Smooth muscle cell (in vitro differentiated cells): Measurements from ENCODE around the gene SPHK2. TPM values are rescaled to one million over a fixed set of nuclear protein-coding genes. Genes with fewer than 3 reads are reported as not detected.

Source experiments
- DNase-seq: peaks from one replicate; lab custom pipeline; 2025; ENCODE audit not compliant: unreplicated experiment; lab: John Stamatoyannopoulos, UW
- H2AFZ ChIP-seq: fragments of 200-600 bp; sonication (generic); 2 replicates; pipeline ENCODE4 v1.6.0; 2016; ENCODE audit warnings: antibody characterized with exemption, low read depth, mild to moderate bottlenecking
- H3F3A ChIP-seq: fragments of 200-600 bp; sonication (generic); 2 replicates; pipeline ENCODE4 v1.6.0; 2017; ENCODE audit warnings: antibody characterized with exemption, low read depth
- H3K27ac ChIP-seq: fragments of 200-600 bp; sonication (generic); 2 replicates; pipeline ENCODE4 v1.5.1; 2016; ENCODE audit warnings: low read depth, mild to moderate bottlenecking
- H3K27me3 ChIP-seq: fragments of 200-600 bp; sonication (generic); 2 replicates; pipeline ENCODE4 v1.6.1; 2016; ENCODE audit warnings: low read depth, mild to moderate bottlenecking
- H3K36me3 ChIP-seq: fragments of 200-600 bp; sonication (generic); 2 replicates; pipeline ENCODE4 v1.5.1; 2016; ENCODE audit warnings: low read depth
- H3K4me1 ChIP-seq: fragments of 200-600 bp; sonication (generic); 2 replicates; pipeline ENCODE4 v1.5.1; 2016; ENCODE audit warnings: low read depth
- H3K4me2 ChIP-seq: fragments of 200-600 bp; sonication (generic); 2 replicates; pipeline ENCODE4 v1.6.0; 2016; ENCODE audit warnings: mild to moderate bottlenecking
- H3K4me3 ChIP-seq: fragments of 200-600 bp; sonication (generic); 2 replicates; pipeline ENCODE4 v1.5.1; 2016; ENCODE audit warnings: mild to moderate bottlenecking
- H3K79me2 ChIP-seq: fragments of 200-600 bp; sonication (generic); 2 replicates; pipeline ENCODE4 v1.6.0; 2016; ENCODE audit warnings: low read depth, mild to moderate bottlenecking
- H3K9ac ChIP-seq: fragments of 200-600 bp; sonication (generic); 2 replicates; pipeline ENCODE4 v1.6.0; 2016; ENCODE audit warnings: low read depth
- H3K9me3 ChIP-seq: fragments of 200-600 bp; sonication (generic); replicated peaks from 2 replicates; pipeline ENCODE4 v1.5.1; 2016; ENCODE audit warnings: low read depth
- H4K20me1 ChIP-seq: fragments of 200-600 bp; sonication (generic); 2 replicates; pipeline ENCODE4 v1.6.0; 2016; ENCODE audit warnings: low read depth
- WGBS: methylation state at CpG from one replicate; pipeline ENCODE4 v1.1.7; 2016; ENCODE audit warnings: low lambda C conversion rate; 5-methylcytosine and 5-hydroxymethylcytosine counted together
- polyA plus RNA-seq: library from polyadenylated mRNA; unstranded; fragments of >200 nt; fragmentation: Nextera tagmentation; extraction: Ambion mirVana; gene quantifications from 2 replicates; pipeline ENCODE4 v1.2.1, GENCODE V29; 2016
- total RNA-seq: library from RNA; depleted of rRNA; stranded (reverse); fragments of >200 nt; gene quantifications from 2 replicates; pipeline ENCODE4 v1.2.3, GENCODE V29; 2014
- TF ChIP-seq, protein P1 (sequence below): fragments of 200-600 bp; sonication (generic); IDR thresholded peaks from 2 replicates; pipeline ENCODE4 v1.5.1; 2017; ENCODE audit warnings: borderline replicate concordance, mild to moderate bottlenecking, antibody characterized with exemption; ENCODE audit not compliant: insufficient read depth, poor library complexity, severe bottlenecking

Gene SPHK2
- total and polyA plus RNA-seq, 2 experiments from 2014 or later = 8.2 to 9.3 TPM

DNA sequence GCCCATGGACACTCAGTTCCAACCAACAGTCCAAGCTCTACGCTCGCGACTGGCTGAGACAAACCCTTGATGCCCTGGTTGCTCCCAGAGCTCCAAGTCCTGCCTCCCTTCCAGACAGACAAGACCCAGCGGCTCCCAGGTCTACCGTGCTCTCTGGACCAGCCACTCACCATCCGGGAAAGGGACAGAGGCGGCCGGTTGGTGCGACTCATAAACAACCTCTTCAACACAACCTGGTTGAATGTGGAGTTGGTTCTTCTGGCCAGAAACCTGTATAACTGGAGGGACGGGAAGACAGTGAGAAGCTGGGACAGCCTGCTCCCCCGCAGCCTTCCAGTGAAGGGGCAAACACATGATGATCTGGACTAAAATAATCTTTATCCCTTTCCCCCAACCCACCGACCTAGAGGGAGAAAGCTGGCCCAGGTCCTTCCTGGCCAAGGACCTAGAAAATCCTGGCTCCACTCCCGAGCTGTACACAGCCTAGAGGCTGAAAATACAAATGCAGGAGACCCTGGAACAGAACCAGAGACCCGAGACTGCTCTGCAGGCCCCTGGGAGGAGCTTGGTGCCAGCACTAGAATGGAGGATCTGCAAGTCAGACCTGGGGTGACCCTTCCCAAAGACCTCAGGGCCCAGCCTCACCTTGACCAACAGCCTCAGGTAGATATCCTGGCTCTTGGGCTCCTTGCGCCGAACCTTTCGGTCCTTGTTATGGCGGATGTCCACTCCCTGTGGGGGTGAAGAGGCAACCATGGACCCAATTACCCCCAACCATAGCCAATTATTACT is 2.0 kb upstream of the SPHK2 start:
- DNase-seq = no peak
- TF ChIP-seq, protein P1, sequence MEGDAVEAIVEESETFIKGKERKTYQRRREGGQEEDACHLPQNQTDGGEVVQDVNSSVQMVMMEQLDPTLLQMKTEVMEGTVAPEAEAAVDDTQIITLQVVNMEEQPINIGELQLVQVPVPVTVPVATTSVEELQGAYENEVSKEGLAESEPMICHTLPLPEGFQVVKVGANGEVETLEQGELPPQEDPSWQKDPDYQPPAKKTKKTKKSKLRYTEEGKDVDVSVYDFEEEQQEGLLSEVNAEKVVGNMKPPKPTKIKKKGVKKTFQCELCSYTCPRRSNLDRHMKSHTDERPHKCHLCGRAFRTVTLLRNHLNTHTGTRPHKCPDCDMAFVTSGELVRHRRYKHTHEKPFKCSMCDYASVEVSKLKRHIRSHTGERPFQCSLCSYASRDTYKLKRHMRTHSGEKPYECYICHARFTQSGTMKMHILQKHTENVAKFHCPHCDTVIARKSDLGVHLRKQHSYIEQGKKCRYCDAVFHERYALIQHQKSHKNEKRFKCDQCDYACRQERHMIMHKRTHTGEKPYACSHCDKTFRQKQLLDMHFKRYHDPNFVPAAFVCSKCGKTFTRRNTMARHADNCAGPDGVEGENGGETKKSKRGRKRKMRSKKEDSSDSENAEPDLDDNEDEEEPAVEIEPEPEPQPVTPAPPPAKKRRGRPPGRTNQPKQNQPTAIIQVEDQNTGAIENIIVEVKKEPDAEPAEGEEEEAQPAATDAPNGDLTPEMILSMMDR = no peak
- Histone ChIP-seq H3F3A (peaks cover 21% of the 10 kb centered on the region), H3K4me2 (peak overlapping the region; percentile 91), H3K27me3 (no peaks in the 10 kb centered on the region), H3K27ac (peak overlapping the region; percentile 79), H3K4me1 (peaks cover 21% of the 10 kb centered on the region), H3K9me3 (no peaks in the 10 kb centered on the region), H3K9ac (peak overlapping the region; percentile 97), H2AFZ (no peak overlapping the region), H4K20me1 (peaks cover 41% of the 10 kb centered on the region), H3K4me3 (peak overlapping the region; percentile 93), H3K36me3 (peaks cover 3% of the 10 kb centered on the region), H3K79me2 (peaks cover 27% of the 10 kb centered on the region)
- WGBS = 85% methylated on average over 18 of the region's 18 CpGs

DNA sequence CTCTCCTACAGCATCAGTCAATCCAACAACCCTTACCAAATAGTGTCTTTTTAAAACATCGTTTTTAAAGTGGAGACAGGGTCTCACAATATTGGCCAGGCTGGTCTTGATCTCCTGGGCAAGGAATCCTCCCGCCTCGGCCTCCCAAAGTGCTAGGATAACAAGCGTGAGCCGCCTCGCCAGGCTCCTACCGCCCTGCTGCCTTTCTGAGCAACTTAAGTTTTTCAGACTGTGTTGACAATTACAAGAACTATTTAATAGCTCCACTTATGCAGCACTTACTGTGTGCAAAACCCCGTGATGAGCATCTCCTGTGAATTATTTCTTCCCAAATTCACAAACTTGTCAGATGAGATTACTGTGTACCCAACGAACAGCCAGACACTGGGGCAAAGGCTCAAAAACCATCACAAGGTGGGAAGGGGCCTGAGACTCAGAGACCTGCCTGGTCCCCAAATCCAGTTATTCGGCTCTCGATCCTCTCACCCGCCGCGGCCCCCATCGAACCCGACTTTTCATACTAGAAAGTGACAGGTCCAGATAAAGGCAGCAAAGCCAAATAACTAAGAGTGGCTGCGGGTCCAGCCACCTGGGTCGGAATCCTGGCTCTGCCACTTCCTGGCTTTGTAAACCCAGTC is 909 bp upstream of the SPHK2 start:
- Histone ChIP-seq H2AFZ (no peak overlapping the region), H3F3A (peaks cover 21% of the 10 kb centered on the region), H3K27ac (peak overlapping the region; percentile 79), H3K4me2 (peak overlapping the region; percentile 91), H3K27me3 (no peaks in the 10 kb centered on the region), H3K9me3 (no peaks in the 10 kb centered on the region), H3K36me3 (peaks cover 3% of the 10 kb centered on the region), H3K79me2 (peaks cover 27% of the 10 kb centered on the region), H3K9ac (peak overlapping the region; percentile 97), H3K4me3 (peak overlapping the region; percentile 93), H4K20me1 (peaks cover 41% of the 10 kb centered on the region), H3K4me1 (peaks cover 24% of the 10 kb centered on the region)
- TF ChIP-seq, protein P1 = no peak
- DNase-seq = no peak
- 1% methylated on average over 18 of the region's 18 CpGs for WGBS

DNA sequence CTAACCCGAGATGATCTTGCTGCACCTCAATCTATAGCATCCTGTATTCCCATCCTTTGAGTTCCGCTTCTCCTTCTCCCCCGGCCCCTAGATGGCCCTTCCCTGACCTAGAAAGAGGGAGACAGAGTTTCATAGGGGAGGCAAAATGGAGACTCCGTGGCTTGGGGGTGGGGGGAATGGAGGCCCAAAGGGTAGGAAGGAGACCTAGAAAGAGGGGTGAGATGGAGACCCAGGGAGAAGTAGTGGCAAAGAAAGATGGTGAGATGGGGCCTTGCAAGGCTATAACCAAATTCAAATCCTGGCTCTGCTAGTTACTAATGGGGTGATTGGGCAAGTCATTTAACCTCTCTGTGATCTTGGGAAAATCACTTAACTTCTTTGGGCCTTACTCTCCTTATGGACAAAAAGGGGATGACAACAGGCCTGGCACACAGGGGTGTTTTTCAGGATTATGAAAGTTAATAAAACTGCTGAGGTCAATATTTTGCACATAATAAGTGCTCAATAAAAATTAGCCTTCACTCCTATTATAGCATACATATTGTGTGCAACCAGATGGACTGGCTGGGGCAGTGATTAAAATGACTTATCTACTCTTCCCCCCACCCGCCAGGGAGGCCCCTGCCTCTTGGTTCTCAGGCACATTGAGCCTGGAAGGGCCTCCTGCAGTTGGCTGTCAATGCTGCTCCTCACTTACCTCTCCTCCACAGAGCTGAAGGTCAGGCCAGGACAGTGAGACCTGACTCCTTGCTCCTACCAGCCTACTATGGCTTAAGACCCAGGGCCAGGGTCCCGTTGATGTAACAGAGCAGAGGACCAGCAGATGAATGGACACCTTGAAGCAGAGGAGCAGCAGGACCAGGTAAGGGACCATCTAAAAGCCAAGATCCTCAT is 633 bp downstream of the SPHK2 start:
- peak overlapping the region; percentile 79 for H3K27ac ChIP-seq
- TF ChIP-seq, protein P1 = no peak
- peaks cover 21% of the 10 kb centered on the region for H3F3A ChIP-seq
- peaks cover 31% of the 10 kb centered on the region for H3K4me1 ChIP-seq
- 42% methylated on average over 6 of the region's 6 CpGs for WGBS
- peaks cover 3% of the 10 kb centered on the region for H3K36me3 ChIP-seq
- peak overlapping the region; percentile 78 for H3K9ac ChIP-seq
- no peak for DNase-seq
- H4K20me1 ChIP-seq = peaks cover 38% of the 10 kb centered on the region
- H2AFZ ChIP-seq = peak overlapping the region; percentile 78
- peak overlapping the region; percentile 93 for H3K4me3 ChIP-seq
- H3K79me2 ChIP-seq = peaks cover 27% of the 10 kb centered on the region
- H3K9me3 ChIP-seq = no peaks in the 10 kb centered on the region
- peak overlapping the region; percentile 85 for H3K4me2 ChIP-seq
- H3K27me3 ChIP-seq = no peaks in the 10 kb centered on the region
